Lower leg skin (tissue), 3 donors: ENCODE data around the gene NUDT1.

ENCODE experiments used
- CTCF ChIP-seq, 3 donors: fragments of 450-650 bp; IDR thresholded peaks; one replicate each; pipeline ENCODE4 v1.5.1; 2016; ENCODE audit warnings: antibody characterized with exemption in 3 of 3, mild to moderate bottlenecking in 3 of 3, moderate library complexity in 2 of 3
- POLR2A ChIP-seq, 2 donors: fragments of 450-650 bp; IDR thresholded peaks; one replicate each; pipeline ENCODE4 v1.6.1; 2016 to 2017; ENCODE audit warnings: antibody characterized with exemption in 2 of 2, mild to moderate bottlenecking in 1 of 2, moderate library complexity in 1 of 2

- no peak for TF ChIP-seq CTCF (IDR thresholded peaks at IDR 0.05)
- TF ChIP-seq POLR2A (IDR thresholded peaks at IDR 0.05): no peak
Measured at GRCh38 chr7:2289621-2290020, 47.6 kb downstream of the NUDT1 start.
